ENCODE results near the gene ARID5A. TPM values are rescaled to one million over a fixed set of nuclear protein-coding genes. Genes with fewer than 3 reads are reported as not detected.

Gene ARID5A
- total and polyA plus RNA-seq, 7 donors = 12.9 to 73.6 (median 29.9) TPM

GRCh38 chr2:96568094-96568493 lies 31.5 kb downstream of the ARID5A start:
- no peaks in the 10 kb centered on the region for H3K27me3 ChIP-seq (ENCODE audit: insufficient read depth in 3 of 3, low read length in 2 of 3)
- H3K4me1 ChIP-seq = no peaks in the 10 kb centered on the region
- TF ChIP-seq CTCF (IDR thresholded peaks at IDR 0.05) = no peak
- WGBS, 3 donors = 95 to 99% (median 97%) methylated on average over 3 of the region's 3 CpGs
- intact Hi-C loops (cut with DNase I) = no loop called here
- H3K9me3 ChIP-seq = no peaks in the 10 kb centered on the region
- DNase-seq (no peak), ATAC-seq (no peak)
- H3K36me3 ChIP-seq (ENCODE audit: insufficient read depth in 1 of 2, low read depth in 1 of 2) = peaks cover 0 to 4% of the 10 kb centered on the region in 2 donors
- no peak overlapping the region for H3K4me3 ChIP-seq
- no peak overlapping the region for H3K27ac ChIP-seq

GRCh38 chr2:96574364-96574763 lies 37.8 kb downstream of the ARID5A start:
- WGBS, 3 donors = 90 to 93% (median 92%) methylated on average over 2 of the region's 2 CpGs
- no peak for ATAC-seq
- no peaks in the 10 kb centered on the region for H3K9me3 ChIP-seq
- no peak for TF ChIP-seq CTCF (IDR thresholded peaks at IDR 0.05)
- no peak overlapping the region for H3K27ac ChIP-seq
- H3K27me3 ChIP-seq (ENCODE audit: insufficient read depth in 3 of 3, low read length in 2 of 3) = no peaks in the 10 kb centered on the region
- DNase-seq = no peak
- intact Hi-C loops (cut with DNase I) = no loop called here
- H3K4me3 ChIP-seq = no peak overlapping the region
- peaks cover 12% of the 10 kb centered on the region for H3K4me1 ChIP-seq
- peaks cover 0 to 4% of the 10 kb centered on the region in 2 donors for H3K36me3 ChIP-seq (ENCODE audit: insufficient read depth in 1 of 2, low read depth in 1 of 2)

GRCh38 chr2:96575785-96576456 lies 39.4 kb downstream of the ARID5A start:
- TF ChIP-seq CTCF (IDR thresholded peaks at IDR 0.05) = no peak
- intact Hi-C loops (cut with DNase I) = no loop called here
- Histone ChIP-seq H3K4me1 (peaks cover 12% of the 10 kb centered on the region), H3K27me3 (ENCODE audit: insufficient read depth in 3 of 3, low read length in 2 of 3) (no peaks in the 10 kb centered on the region), H3K9me3 (no peaks in the 10 kb centered on the region), H3K4me3 (no peak overlapping the region), H3K27ac (no peak overlapping the region), H3K36me3 (ENCODE audit: insufficient read depth in 1 of 2, low read depth in 1 of 2) (peaks cover 0 to 4% of the 10 kb centered on the region in 2 donors)
- ATAC-seq (no peak), DNase-seq (no peak)
- WGBS, 3 donors = 37 to 69% (median 48%) methylated on average over 1 of the region's 1 CpG

- no peak for DNase-seq
- 69 to 88% (median 82%) methylated on average over 5 of the region's 5 CpGs for WGBS, 3 donors
These were observed 40.9 kb downstream of the ARID5A start for GRCh38 chr2:96577501-96577900.

More at GRCh38 chr2:96577501-96577900, 40.9 kb downstream of the ARID5A start:
- no peak for ATAC-seq
- Histone ChIP-seq H3K27ac (no peak overlapping the region), H3K27me3 (ENCODE audit: insufficient read depth in 3 of 3, low read length in 2 of 3) (no peaks in the 10 kb centered on the region), H3K36me3 (ENCODE audit: insufficient read depth in 1 of 2, low read depth in 1 of 2) (peaks cover 0 to 4% of the 10 kb centered on the region in 2 donors), H3K4me1 (peaks cover 12% of the 10 kb centered on the region), H3K9me3 (no peaks in the 10 kb centered on the region), H3K4me3 (no peak overlapping the region)
- intact Hi-C loops (cut with DNase I) = no loop called here
- no peak for TF ChIP-seq CTCF (IDR thresholded peaks at IDR 0.05)
